IMR-90 (cell line): ENCODE measurements around the gene TMEM41A. TPM values are rescaled to one million over a fixed set of nuclear protein-coding genes. Genes with fewer than 3 reads are reported as not detected.

Source experiments
- ATAC-seq: fragments of 200-7000 bp; cut with Tn5 transposase; 2 replicates; pipeline ENCODE4 v1.9.1; 2020; ENCODE audit warnings: low read depth, mild to moderate bottlenecking, moderate library complexity
- BruUV-seq: library from RNA; stranded (reverse); fragments of 400-500 nt; replicated peaks from 2 replicates; lab custom pipeline; 2021; lab: Mats Ljungman, UMichigan
- CTCF ChIA-PET: fragments of 300-600 bp; formaldehyde crosslinking; extraction: SDS; loops from one replicate; lab custom pipeline; 2021; ENCODE audit warnings: antibody characterized with exemption; lab: Yijun Ruan, JAX
- POLR2A ChIA-PET: fragments of 300-600 bp; sonication (Branson Sonifier 250); formaldehyde crosslinking; loops from one replicate; lab custom pipeline; 2022; ENCODE audit warnings: antibody characterized with exemption; ENCODE audit not compliant: unreplicated experiment; lab: Charles Lee
- DNase-seq: peaks from one replicate; pipeline ENCODE4 v3.0.0; 2013
- H2AFZ ChIP-seq: replicated peaks from 2 replicates; pipeline ENCODE3; 2013; ENCODE audit warnings: low read length, mild to moderate bottlenecking; ENCODE audit not compliant: poor library complexity
- H2AK5ac ChIP-seq: 2 replicates; pipeline ENCODE4 v1.6.1; 2013; ENCODE audit warnings: low read depth, low read length, inconsistent platforms
- H2AK9ac ChIP-seq: replicated peaks from 2 replicates; pipeline ENCODE3; 2013; ENCODE audit warnings: mild to moderate bottlenecking, low read depth, low read length, moderate library complexity; ENCODE audit not compliant: poor library complexity
- H2BK120ac ChIP-seq: 2 replicates; pipeline ENCODE4 v1.6.1; 2013; ENCODE audit warnings: low read depth, low read length, inconsistent platforms
- H2BK15ac ChIP-seq: 3 replicates; pipeline ENCODE4 v1.6.1; 2013; ENCODE audit warnings: low read depth, low read length, inconsistent platforms
- H2BK20ac ChIP-seq: 2 replicates; pipeline ENCODE4 v1.6.1; 2013; ENCODE audit warnings: low read depth, mild to moderate bottlenecking, inconsistent platforms, low read length, moderate library complexity
- H2BK5ac ChIP-seq: 2 replicates; pipeline ENCODE4 v1.6.1; 2013; ENCODE audit warnings: mild to moderate bottlenecking, low read depth, low read length, inconsistent platforms; ENCODE audit not compliant: poor library complexity, severe bottlenecking
- H3K14ac ChIP-seq: replicated peaks from 2 replicates; pipeline ENCODE4 v1.6.1; 2013; ENCODE audit warnings: low read depth, low read length, inconsistent platforms
- H3K18ac ChIP-seq: 2 replicates; pipeline ENCODE4 v1.6.1; 2013; ENCODE audit warnings: low read depth, low read length, control low read depth
- H3K23ac ChIP-seq: 2 replicates; pipeline ENCODE4 v1.6.1; 2013; ENCODE audit warnings: low read depth, low read length, inconsistent platforms
- H3K27ac ChIP-seq: 2 replicates; pipeline ENCODE4 v1.5.1; 2013; ENCODE audit warnings: mild to moderate bottlenecking, control low read depth, low read length; ENCODE audit not compliant: insufficient read depth
- H3K27me3 ChIP-seq: 2 replicates; pipeline ENCODE4 v1.6.1; 2013; ENCODE audit warnings: low read length; ENCODE audit not compliant: control insufficient read depth, insufficient read depth
- H3K36me3 ChIP-seq: 2 replicates; pipeline ENCODE4 v1.6.1; 2013; ENCODE audit warnings: low read length, mixed read lengths; ENCODE audit not compliant: control insufficient read depth, insufficient read depth
- H3K4ac ChIP-seq: 2 replicates; pipeline ENCODE4 v1.6.1; 2013; ENCODE audit warnings: low read depth, low read length, inconsistent platforms
- H3K4me1 ChIP-seq: 2 replicates; pipeline ENCODE4 v1.6.1; 2013; ENCODE audit warnings: low read length, mixed read lengths; ENCODE audit not compliant: control insufficient read depth, insufficient read depth
- H3K4me2 ChIP-seq: 2 replicates; pipeline ENCODE4 v1.6.1; 2013; ENCODE audit warnings: low read depth, mild to moderate bottlenecking, control low read depth, low read length, moderate library complexity
- H3K4me3 ChIP-seq: 2 replicates; pipeline ENCODE4 v1.5.1; 2013; ENCODE audit warnings: low read depth, mild to moderate bottlenecking, control low read depth, low read length, moderate library complexity; ENCODE audit not compliant: insufficient read depth
- H3K56ac ChIP-seq: 2 replicates; pipeline ENCODE4 v1.6.1; 2013; ENCODE audit warnings: low read length, inconsistent platforms; ENCODE audit not compliant: insufficient read depth; ENCODE audit errors: extremely low read depth
- H3K79me1 ChIP-seq, 2 experiments: 2 replicates each; pipeline ENCODE4 v1.6.1; 2013; ENCODE audit warnings: low read length in 2 of 2, inconsistent platforms in 1 of 2, low read depth in 1 of 2
- H3K9ac ChIP-seq: 2 replicates; pipeline ENCODE4 v1.6.1; 2013; ENCODE audit warnings: low read depth, low read length, control low read depth
- H3K9me1 ChIP-seq: 2 replicates; pipeline ENCODE4 v1.6.1; 2013; ENCODE audit warnings: low read length, inconsistent platforms; ENCODE audit not compliant: insufficient read depth
- H3K9me3 ChIP-seq: 2 replicates; pipeline ENCODE4 v1.6.1; 2013; ENCODE audit warnings: low read length; ENCODE audit not compliant: control insufficient read depth, insufficient read depth
- H4K20me1 ChIP-seq: 2 replicates; pipeline ENCODE4 v1.6.1; 2013; ENCODE audit warnings: low read length, inconsistent platforms; ENCODE audit not compliant: insufficient read depth
- H4K5ac ChIP-seq: 2 replicates; pipeline ENCODE4 v1.6.1; 2013; ENCODE audit warnings: mild to moderate bottlenecking, low read depth, low read length, control low read depth
- H4K8ac ChIP-seq, 2 experiments: 2 replicates each; pipeline ENCODE4 v1.6.1; 2013; ENCODE audit warnings: low read depth in 2 of 2, low read length in 2 of 2, control low read depth in 1 of 2, inconsistent platforms in 1 of 2
- H4K91ac ChIP-seq: 2 replicates; pipeline ENCODE4 v1.6.1; 2013; ENCODE audit warnings: low read depth, low read length, inconsistent platforms; ENCODE audit not compliant: insufficient read depth
- BHLHE40 ChIP-seq: fragments of 150-350 bp; IDR thresholded peaks from 2 replicates; pipeline ENCODE4 v1.6.1; 2016; ENCODE audit warnings: mild to moderate bottlenecking, low read depth, low read length
- CEBPB ChIP-seq: IDR thresholded peaks from 2 replicates; pipeline ENCODE4 v1.6.1; 2012; ENCODE audit warnings: low read depth, low read length, improper control_type of control experiment
- CTCF ChIP-seq: conservative IDR thresholded peaks from 2 replicates; pipeline ENCODE4 v1.5.1; 2012; ENCODE audit warnings: mild to moderate bottlenecking, low read depth, low read length, improper control_type of control experiment
- ELK1 ChIP-seq: fragments of 150-350 bp; IDR thresholded peaks from 2 replicates; pipeline ENCODE4 v1.6.1; 2016; ENCODE audit warnings: low read depth, mild to moderate bottlenecking, low read length, moderate library complexity, borderline replicate concordance
- MAFK ChIP-seq: IDR thresholded peaks from 2 replicates; pipeline ENCODE4 v1.6.1; 2012; ENCODE audit warnings: low read depth, low read length, improper control_type of control experiment
- RAD21 ChIP-seq: IDR thresholded peaks from 2 replicates; pipeline ENCODE4 v1.6.1; 2012; ENCODE audit warnings: low read length, improper control_type of control experiment
- RCOR1 ChIP-seq: IDR thresholded peaks from 2 replicates; pipeline ENCODE4 v1.6.1; 2012; ENCODE audit warnings: mild to moderate bottlenecking, low read length, improper control_type of control experiment; ENCODE audit not compliant: insufficient replicate concordance
- WGBS, 2 experiments: methylation state at CpG; one replicate each; pipeline versions ENCODE4 v1.1.5 to v1.1.7; 2013; ENCODE audit warnings: missing lambda C conversion rate in 2 of 2; ENCODE audit not compliant: insufficient read length in 1 of 2; ENCODE audit errors: extremely low coverage in 2 of 2; 5-methylcytosine and 5-hydroxymethylcytosine counted together
- dilution Hi-C: fragments of 300-500 bp; cut with HindIII; formaldehyde crosslinking; loops from one replicate; pipeline ENCODE4 v1.14.3; 2018; ENCODE audit warnings: low sequenced_read_pairs; ENCODE audit not compliant: unreplicated experiment
- in situ Hi-C: fragments of 300-500 bp; cut with MboI; formaldehyde crosslinking; loops from 3 replicates; pipeline ENCODE4 v1.14.3; 2019; ENCODE audit warnings: low sequenced_read_pairs, inconsistent platforms, mixed read lengths
- intact Hi-C: fragments of 100-400 bp; cut with micrococcal nuclease; formaldehyde crosslinking; loops from 2 replicates; pipeline ENCODE4 v1.10.0; 2022
- polyA plus RNA-seq, 3 experiments: library from polyadenylated mRNA; depleted of rRNA; stranded (reverse); fragments of >200 nt; gene quantifications; 2 replicates each; pipeline ENCODE4 v1.2.3, GENCODE V29; 2012; ENCODE audit warnings: low replicate concordance in 1 of 3
- total RNA-seq: library from RNA; depleted of rRNA; stranded (reverse); fragments of >200 nt; gene quantifications from 2 replicates; pipeline ENCODE4 v1.2.3, GENCODE V29; 2012

The TMEM41A gene
- total and polyA plus RNA-seq, 2 of the 4 experiments (the other 2 are of a cell fraction) = 10.6 to 12.5 TPM

GRCh38 chr3:185503521-185503920, 4.7 kb upstream of the TMEM41A start:
- Histone ChIP-seq H4K8ac (no peak overlapping the region), H3K18ac (no peak overlapping the region), H2AK9ac (peak overlapping the region; percentile 35), H2BK15ac (no peak overlapping the region), H4K20me1 (no peaks in the 10 kb centered on the region), H3K4me1 (no peaks in the 10 kb centered on the region), H3K4me3 (no peak overlapping the region), H3K9me3 (no peaks in the 10 kb centered on the region), H3K56ac (no peak overlapping the region), H2BK20ac (no peak overlapping the region), H2BK5ac (no peak overlapping the region), H2AK5ac (no peak overlapping the region), H3K79me1 (no peaks in the 10 kb centered on the region), H3K23ac (no peak overlapping the region), H3K27me3 (peaks cover 19% of the 10 kb centered on the region), H3K27ac (no peak overlapping the region), H3K4me2 (no peak overlapping the region), H2AFZ (no peak overlapping the region), H3K9ac (no peak overlapping the region), H4K5ac (no peak overlapping the region), H3K9me1 (no peaks in the 10 kb centered on the region), H3K14ac (no peak overlapping the region), H3K4ac (no peak overlapping the region), H3K36me3 (no peaks in the 10 kb centered on the region), H2BK120ac (no peak overlapping the region), H4K91ac (no peak overlapping the region)
- ChIA-PET POLR2A (no interaction called here), CTCF (no interaction called here)
- intact Hi-C loops = no loop called here
- no peak for ATAC-seq
- dilution Hi-C loops = no loop called here
- no TSS peak for BruUV-seq
- no peak for DNase-seq
- TF ChIP-seq MAFK = no peak
- TF ChIP-seq RAD21 = no peak
- TF ChIP-seq CTCF = no peak
- no peak for TF ChIP-seq BHLHE40
- TF ChIP-seq CEBPB = no peak
- TF ChIP-seq ELK1 = no peak
- TF ChIP-seq RCOR1 = no peak
- in situ Hi-C loops = no loop called here
- WGBS, 2 experiments = no CpG with 5 or more reads among the region's 1 CpG
